8988T (cell line): ENCODE data around the gene CRYBG2.
A peak's percentile ranks its signal among the peaks of the same experiment; 100 is the strongest.

Experiments used
- DNase-seq: peaks from one replicate; pipeline ENCODE4 v3.0.0; 2011

CRYBG2 gene

DNA sequence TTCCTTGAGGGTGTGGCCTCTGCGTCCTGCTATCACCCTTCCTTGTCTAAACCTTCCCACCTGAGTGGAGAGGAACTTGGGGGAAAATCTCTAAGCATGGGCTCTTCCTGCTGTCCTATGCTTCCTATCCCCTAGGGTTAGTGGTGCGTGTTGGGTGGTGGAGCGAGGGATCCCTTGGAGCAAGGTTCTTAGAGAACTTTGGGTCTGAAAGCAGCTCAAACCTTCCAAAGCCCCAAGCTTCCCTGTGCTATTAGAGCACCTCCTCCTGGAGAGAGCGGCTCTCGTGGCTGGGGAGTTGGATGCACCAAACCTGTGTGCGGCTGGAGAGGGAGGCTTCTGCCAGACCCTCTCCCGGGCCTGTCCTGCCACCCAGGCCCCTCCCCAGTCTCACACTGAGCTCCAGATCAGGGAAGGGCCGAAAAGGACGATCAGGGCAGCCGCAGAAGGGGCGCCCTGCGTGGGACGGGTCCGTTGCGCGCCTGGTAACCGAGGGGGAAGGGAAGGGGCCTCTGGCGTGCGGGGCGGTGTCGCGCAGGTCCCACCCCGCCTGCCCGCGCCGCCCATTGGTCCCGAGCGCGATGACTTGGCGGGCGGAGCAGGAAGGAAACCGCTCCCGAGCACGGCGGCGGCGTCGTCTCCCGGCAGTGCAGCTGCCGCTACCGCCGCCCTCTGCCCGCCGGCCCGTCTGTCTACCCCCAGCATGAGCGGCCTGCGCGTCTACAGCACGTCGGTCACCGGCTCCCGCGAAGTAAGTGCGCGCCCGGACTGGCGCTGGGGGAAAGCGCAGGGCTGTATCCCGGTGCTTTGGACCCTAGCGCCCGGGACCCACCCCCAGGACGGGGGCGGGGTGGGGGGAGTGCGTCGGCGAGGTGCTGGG, 74.2 kb downstream of the CRYBG2 start, which contains the start of gene SH3BGRL3:
Gene SH3BGRL3 (plus strand): TSS at position 631 of the 877 bp plus-strand sequence. CDS start 70 bp downstream, at position 701.
- peak; percentile 91 for DNase-seq

GRCh38 chr1:26278724-26279455, 75.0 kb downstream of the CRYBG2 start:
- no peak for DNase-seq

- no peak for DNase-seq
Measured at GRCh38 chr1:26278303-26278702, 75.6 kb downstream of the CRYBG2 start.

DNA sequence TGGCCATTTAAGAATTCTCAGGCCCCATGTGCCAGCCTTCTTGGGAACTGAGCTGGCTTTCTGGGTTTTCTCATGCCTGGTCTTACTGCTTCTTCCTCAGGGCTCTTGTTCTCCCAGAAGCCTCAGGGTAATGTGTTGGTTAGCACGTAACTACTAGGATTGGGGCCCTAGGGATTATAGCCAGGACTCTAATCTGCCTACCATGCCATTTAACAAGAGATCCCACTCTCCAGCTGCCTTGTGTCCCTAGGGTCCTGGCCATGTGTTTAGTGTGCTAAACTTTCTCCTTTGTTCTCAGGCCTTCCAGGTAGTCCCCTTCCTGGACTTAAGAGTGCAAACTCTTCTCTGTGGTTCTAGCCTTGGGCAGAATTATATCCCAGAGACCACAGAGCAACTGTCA, 76.2 kb downstream of the CRYBG2 start:
- no peak for DNase-seq

GRCh38 chr1:26277261-26277661, 76.7 kb downstream of the CRYBG2 start:
- DNase-seq = no peak

DNA sequence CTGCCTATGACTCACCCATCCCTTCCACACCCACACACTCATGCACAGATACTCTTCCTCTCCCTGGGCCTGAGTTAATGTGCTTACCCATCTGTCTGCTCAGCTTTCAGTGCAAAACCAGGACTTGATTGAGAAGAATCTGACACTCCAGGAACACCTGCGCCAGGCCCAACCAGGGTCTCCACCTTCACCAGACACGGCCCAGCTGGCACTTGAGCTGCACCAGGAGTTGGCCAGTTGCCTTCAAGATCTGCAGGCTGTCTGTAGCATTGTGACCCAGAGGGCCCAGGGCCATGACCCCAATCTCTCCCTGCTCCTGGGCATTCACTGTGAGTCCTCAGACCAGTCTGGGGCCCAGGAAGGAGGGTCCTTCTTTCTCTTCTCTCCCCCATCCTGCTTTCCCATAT, 77.5 kb downstream of the CRYBG2 start:
- no peak for DNase-seq

- peak; percentile 62 for DNase-seq
Measured at GRCh38 chr1:26275580-26276431, 78.1 kb downstream of the CRYBG2 start.

- no peak for DNase-seq
Measured at GRCh38 chr1:26274801-26275425, 79.0 kb downstream of the CRYBG2 start.
